Midbrain (tissue), 1 donor: ENCODE results near the gene ANKRD11.
A peak's percentile ranks its signal among the peaks of the same experiment; 100 is the strongest.

ENCODE experiments used
- DNase-seq: peaks from one replicate; lab custom pipeline; 2025; lab: John Stamatoyannopoulos, UW

Gene ANKRD11

GRCh38 chr16:89490439-89491237 lies at the start of gene ANKRD11:
Gene ANKRD11 (minus strand): TSS chr16:89490561. CDS start chr16:89317019, 173,542 bp downstream.
- DNase-seq: peak; percentile 99

- no peak for DNase-seq
Measured at GRCh38 chr16:89538286-89538685, 47.9 kb upstream of the ANKRD11 start.

DNA sequence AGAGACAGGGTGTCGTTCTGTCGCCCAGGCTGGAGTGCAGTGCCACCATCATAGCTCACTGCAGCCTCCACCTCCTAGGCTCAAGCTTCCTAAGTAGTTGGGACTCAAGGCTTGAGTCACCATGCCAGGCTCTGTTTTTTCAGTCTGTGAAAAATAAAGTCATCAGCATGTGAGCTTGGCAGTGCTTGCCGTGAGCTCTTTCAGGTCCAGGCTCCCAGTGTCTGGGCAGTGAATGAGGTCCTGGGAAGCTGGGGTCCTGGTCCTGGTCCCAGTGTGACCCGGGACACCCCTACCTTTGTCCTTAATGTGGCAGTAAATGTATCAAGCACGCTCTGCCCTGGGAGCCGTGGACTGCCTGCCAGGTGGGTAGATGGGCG lies 47.2 kb upstream of the ANKRD11 start:
- no peak for DNase-seq

GRCh38 chr16:89536886-89537548 lies 46.7 kb upstream of the ANKRD11 start:
- peak; percentile 83 for DNase-seq

- no peak for DNase-seq
Measured at GRCh38 chr16:89536371-89536770, 46.0 kb upstream of the ANKRD11 start.

- peak; percentile 12 for DNase-seq
Measured at GRCh38 chr16:89534252-89534756, 43.9 kb upstream of the ANKRD11 start.

- no peak for DNase-seq
Measured at GRCh38 chr16:89531821-89532526, 41.6 kb upstream of the ANKRD11 start.

DNA sequence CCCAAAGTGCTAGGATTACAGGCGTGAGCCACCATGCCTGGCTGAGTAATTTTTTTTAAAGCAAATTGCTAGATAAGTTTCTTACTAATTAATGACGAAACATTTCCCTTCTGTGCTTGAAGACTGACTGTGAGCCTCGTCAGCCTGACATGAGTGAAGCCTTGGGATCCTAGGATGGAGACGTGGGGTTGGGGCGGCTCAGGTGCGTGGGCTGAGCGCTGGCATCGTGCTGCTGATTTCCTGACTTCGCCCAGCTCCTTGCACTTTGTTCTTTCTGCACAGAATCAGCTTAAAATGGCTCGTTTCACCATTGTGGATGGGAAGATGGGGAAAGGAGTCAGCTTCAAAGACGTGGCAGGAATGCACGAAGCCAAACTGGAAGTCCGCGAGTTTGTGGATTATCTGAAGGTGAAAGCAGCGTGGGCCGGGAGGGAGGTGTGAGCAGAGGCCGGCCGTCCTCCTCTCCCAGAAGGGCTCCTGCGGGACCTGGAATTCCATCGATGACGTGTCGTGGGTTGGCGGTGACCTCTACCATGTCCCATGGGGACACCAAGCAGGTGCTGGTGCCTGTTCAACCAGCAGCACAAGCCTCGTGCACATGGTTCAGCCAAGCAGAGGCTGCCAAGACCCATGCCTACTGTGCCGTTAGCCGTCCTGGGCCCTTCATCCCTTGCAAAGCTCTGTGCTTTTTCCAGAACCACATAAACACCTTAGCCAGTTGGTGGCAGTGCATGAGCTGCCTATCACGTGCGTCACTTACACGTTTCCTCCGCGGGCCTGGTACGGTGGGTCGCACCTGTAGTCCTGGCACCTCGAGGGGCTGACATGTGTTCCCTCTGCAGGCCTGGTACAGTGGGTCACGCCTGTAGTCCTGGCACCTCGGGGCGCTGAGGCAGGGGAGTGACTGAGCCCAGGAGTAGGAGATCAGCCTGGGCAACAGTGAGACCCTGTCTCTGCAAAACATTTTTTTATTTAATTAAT lies 40.3 kb upstream of the ANKRD11 start:
- DNase-seq: no peak

- DNase-seq: no peak
Measured at GRCh38 chr16:89529097-89529496, 38.7 kb upstream of the ANKRD11 start.

DNA sequence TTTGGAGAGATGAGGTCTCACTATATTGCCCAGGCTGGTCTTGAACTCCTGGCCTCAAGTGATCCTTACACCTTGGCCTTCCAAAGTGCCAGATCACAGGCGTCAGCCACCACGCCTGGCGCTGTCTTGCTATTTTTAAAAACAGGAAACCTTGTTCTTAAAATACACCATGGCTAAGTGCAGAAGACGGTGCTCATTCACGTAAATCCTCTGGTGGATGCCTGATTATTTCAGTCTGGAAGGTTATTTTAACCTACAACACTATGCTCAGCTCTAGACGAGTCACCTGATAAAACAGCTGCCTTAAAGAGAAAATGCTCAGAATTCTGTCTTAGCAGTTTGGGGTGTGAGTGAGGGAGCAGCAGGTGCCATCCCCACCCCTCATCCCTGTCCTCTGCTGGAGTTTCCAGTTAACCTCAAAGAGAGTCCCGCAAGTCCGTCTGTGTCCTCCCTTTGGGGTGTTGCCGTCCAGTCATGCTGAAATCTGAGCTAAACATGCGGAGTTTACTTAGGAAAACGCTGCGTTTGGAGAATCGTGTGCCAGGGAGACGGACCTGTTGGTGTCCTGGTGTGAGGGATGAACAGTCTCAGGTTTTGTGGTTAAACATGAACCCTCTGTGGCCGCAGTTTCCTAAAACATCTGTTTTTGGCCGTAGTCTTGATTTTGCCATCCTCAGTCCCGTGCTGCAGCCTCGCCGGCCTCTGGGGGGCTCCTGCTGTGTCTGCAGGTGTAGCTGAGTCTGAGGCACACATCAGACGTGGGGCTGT lies 35.0 kb upstream of the ANKRD11 start:
- DNase-seq: no peak

DNA sequence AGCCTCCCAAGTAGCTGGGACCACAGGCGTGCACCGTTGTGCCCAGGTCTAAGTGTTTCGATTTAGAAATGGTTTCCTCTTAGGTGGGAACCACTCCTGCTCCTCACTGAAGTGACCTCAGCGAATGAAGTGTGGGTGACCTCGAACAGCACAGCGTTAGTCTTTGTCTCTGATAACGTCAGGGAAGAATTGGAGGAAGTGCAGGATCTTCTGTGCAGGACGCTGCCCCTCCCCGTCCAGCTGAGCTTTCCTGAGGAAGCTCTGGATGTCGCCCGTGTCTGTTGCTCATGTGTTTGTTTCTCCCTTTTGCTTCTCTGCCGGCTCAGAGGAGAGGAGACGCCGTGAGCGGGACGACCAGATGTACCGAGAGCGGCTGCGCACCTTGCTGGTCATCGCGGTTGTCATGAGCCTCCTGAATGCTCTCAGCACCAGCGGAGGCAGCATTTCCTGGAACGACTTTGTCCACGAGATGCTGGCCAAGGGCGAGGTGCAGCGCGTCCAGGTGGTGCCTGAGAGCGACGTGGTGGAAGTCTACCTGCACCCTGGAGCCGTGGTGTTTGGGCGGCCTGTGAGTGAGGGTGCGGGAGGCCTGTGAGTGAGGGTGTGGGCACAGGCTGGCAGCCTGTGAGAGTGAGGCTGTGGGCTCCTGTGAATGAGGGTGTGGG lies 33.5 kb upstream of the ANKRD11 start:
- no peak for DNase-seq

DNA sequence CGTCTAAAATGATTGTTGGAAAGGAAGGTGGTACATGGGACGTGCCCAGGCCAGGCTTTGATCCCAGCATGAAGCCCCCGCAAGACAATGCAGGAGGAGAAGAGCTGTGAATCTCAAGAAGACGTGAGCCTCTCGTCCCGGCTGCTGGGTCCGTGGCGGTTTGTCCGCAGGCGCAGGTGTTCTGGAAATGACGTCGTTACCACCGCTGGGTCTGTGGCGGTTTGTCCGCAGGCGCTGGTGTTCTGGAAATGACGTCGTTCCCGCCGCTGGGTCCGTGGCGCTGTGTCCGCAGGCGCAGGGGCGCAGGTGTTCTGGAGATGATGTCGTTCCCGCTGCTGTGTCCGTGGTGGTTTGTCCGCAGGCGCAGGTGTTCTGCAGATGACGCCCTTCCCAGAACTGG lies 31.9 kb upstream of the ANKRD11 start:
- DNase-seq: no peak

DNA sequence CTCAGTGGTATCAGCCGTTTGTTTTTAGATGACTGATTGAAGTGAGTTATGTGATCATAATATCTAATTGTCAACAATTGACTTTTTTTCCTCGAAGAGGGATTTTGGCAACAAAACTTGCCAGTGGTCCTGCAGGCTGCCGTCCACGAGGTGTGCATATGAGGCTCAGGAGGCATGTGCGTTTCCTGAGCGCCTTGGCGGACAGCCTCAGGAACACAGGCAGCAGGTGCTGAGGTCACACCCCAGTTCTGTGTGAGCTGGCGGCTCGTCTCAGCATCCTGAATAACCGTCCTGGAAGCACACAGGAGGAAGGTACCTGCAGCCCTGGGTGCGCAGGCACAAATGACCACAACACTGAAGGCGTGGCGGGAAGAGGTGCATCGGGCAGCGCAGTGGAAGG lies 29.5 kb upstream of the ANKRD11 start:
- DNase-seq: no peak

- DNase-seq: no peak
Measured at GRCh38 chr16:89517128-89517527, 26.8 kb upstream of the ANKRD11 start.

- no peak for DNase-seq
Measured at GRCh38 chr16:89512453-89512852, 22.1 kb upstream of the ANKRD11 start.

GRCh38 chr16:89511374-89511773 lies 21.0 kb upstream of the ANKRD11 start:
- DNase-seq: no peak

GRCh38 chr16:89510526-89510925 lies 20.2 kb upstream of the ANKRD11 start:
- DNase-seq: no peak

DNA sequence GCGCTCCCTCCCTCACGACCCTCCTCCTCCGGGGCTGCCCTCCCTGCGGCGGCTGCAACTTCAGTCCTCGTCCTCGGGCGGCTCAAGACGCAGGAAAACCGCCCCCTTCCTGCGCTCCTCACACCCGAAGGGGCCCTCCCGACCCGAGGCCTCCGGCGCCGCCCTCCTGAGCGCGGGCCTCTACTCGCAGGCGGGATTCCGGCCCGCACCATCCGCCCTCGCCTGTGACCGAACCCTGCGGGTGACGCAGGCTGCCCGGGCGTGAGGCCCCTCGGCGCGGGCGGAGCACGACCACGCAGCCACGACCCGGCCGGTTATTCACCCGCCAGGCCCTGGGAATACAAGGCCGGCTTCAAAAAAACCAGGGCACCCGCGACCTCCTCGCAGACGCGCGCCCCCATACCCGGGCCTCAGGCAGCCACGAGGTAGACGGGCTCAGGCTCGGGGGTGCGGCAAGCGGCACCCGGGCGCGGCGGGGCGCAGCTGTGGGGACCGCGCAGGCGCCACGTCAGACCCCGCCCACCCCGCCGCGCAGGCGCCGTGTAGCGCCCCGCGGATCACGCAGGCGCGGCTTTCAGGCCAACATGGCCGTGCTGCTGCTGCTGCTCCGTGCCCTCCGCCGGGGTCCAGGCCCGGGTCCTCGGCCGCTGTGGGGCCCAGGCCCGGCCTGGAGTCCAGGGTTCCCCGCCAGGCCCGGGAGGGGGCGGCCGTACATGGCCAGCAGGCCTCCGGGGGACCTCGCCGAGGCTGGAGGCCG lies 17.7 kb upstream of the ANKRD11 start, which contains the start of gene SPG7:
Gene SPG7 (plus strand): TSS at position 570 of the 757 bp plus-strand sequence. CDS start 15 bp downstream, at position 585.
- peak; percentile 88 for DNase-seq

- DNase-seq: no peak
Measured at GRCh38 chr16:89507214-89507833, 17.0 kb upstream of the ANKRD11 start.
